GM21381 (cell line): ENCODE data around the gene LDLRAD4.
"Not testable (repeated sequence)": the region's sequence is repeated elsewhere in the genome, so short reads cannot be mapped to it uniquely, and the experiment has no call there.

Source experiments
- ATAC-seq: cut with Tn5 transposase; IDR thresholded peaks from one replicate; pipeline ENCODE4 v1.9.1; 2021; ENCODE audit warnings: mild to moderate bottlenecking, moderate library complexity; ENCODE audit not compliant: unreplicated experiment

The LDLRAD4 gene

DNA sequence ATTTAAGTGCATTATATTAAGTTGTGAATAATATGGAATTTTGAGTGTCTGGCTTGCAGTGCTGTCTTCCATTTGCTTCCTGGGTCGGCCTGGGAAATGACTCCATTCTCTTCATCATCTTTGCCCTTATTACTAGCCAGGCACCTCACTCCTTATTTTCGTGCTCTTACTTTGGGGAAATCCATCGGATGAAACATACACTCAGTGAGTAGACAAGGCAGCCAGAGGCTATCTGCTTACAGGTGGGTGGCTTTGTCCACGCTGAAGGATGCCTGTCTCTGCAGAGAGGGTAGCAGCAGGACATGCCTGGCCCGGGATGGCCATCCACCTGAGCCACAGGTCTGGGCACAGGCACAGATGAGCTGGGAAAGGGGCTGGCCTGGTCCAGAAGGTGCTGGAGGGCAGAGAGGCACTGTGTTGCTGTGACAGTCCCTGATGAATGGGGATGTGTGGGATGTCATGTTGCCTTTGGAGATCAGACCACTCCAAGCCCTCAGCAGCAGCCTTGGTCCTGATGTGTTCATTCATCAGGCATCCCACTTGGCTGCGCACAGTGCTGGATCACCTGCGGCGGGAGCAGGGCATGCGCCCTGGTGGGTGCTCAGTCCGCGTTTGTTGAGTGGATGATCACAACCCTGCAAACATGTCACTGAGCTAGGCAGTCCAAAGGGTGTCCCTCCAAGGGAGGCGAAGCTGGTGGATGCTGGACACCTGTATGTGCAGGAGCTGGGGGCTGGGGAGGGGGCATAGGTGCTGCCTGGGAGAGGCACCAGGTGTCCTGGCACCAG, 236.0 kb downstream of the LDLRAD4 start:
- ATAC-seq = no peak

DNA sequence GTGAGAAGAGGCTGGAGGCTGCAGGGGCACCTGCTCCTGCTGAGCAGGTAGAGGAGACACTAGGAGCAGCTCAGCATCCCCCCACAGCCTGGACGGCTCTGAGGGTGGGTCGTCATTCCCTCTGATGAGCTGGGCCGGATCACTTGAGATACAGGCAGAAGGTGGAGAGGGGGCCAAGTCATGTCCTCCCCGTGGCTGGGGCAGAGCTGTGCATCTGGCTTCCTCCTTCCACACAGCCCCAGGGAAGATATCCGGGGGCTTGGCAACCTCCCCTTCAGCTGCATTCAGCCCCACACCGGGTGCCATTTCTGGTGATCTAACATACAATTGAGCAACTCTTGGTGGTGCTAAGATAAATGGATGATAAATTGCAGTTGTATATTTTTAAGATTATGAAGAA, 236.9 kb downstream of the LDLRAD4 start:
- ATAC-seq = no peak

DNA sequence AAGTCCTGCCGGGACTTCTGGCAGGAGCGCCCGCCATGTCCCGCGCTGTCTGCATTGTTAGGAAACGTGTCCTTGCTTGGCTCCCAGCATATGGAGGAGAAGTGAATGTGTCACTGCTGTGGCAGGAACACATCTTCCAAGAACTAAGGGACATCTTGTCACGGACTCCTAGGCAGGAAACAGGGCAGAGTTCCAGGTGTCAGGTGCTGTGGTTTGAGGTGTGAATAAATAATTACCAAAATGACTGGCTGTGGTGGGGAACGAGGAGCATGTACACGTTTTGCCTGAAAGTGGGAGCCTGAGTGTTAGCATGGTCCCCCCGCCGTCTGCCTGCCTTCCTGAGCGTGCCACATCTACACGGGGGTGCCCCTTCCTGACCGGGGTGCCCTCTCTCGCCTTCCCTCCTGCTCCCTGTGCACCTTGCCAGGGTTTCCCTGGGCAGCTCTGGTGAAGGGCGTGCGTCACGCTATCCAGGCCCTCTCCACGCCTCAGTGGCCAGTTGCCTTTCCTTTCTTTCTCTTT, 237.5 kb downstream of the LDLRAD4 start:
- peak; percentile 64 for ATAC-seq

DNA sequence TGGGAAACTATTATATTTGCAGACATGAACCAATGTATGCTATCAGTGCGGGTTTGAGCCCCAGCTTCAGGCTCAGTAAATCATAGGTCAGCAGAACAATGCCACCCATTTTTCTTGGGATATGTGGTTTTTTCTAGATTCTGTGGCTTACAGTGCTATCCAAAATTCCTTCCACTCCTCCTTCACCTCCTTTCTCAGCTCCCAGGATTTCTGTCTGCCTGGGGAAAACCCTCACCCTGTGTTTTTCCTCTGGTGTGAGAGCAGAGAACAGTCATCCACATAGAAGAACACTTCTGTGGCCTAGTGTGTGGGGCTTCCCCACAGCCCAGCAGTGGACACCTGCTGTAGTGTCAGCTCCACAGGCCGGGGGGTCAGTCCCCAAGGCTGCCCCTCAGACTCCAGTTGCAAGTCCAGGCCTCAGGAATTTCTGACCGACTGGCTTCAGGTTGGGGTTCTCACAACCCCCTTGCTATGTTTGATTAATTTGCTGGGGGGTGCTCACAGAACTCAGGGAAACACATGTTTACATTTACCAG, 238.2 kb downstream of the LDLRAD4 start:
- ATAC-seq = no peak

DNA sequence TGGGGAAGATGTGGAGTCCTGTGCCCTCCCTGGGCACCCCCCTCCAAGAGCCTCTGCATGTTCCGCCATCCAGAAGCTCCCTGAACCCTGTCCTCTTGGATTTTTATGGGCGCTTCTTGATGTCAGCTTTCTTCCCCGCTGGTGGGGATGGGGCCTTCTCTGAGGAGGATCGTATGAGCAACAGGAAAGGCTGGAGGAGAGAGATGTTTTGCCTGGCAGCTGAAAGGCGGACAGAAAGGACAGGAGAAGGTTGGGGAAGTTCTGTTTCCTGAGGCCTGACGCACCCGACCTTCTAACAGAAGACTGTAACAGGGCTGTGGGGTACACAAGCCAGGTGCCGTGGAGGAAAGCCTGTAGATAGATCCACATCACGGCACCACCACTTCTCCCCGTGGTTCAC, 238.8 kb downstream of the LDLRAD4 start:
- no peak for ATAC-seq

DNA sequence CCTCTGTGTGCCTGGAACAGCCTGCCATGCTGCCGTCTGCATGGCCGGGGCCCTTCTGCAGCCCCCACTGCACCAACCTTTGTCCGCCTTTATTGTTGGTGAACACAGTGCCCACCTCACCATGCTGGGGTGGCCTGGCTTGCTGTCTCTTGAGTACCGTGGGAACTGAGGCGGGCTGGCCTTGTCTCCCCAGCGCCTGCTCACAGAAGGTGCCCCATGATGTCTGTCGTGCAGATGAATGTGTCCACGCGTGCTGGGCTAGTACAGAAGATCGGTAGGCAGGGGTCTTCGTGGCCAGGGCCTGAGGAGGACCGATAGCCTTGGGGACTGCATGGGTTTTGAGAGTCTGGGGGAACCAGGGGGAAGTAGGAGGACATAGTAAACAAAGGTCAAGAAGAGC, 242.4 kb downstream of the LDLRAD4 start:
- ATAC-seq = no peak

DNA sequence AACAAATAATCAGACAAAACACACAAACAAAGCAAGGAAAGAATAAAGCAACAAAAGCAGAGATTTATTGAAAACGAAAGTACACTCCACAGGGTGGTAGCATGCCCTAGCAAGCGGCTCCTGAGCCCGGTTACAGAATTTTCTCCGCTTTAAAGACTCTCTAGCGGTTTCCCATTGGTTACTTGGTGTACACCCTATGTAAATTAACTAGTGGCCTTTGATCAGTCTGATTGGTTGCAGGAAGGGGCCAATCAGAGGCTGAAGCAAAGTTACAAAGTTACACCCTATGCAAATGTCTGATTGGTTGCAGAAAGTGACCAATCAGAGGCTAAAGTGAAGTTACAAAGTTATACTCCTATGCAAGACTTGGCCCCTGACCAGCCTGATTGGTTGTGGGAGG, 242.9 kb downstream of the LDLRAD4 start:
- no peak for ATAC-seq

DNA sequence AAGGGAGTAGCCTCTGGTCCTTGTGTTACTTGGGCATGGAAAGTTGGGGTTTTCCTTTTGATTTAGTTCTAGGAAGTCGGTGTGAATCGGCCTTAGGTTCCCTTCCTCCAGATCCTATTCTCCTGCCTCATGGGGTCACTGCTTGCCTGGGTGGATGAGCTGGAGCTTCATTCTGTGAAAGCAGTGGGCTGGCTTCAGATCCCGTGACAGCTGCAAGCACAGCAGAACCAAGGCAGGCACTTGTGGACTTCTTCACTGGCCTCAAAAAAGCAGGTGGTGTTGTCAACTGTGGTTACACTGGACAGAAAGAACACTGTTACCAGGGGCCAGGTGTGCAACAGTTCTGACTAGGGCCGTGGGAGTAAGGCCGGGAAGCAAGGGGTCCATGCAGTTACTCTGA, 243.4 kb downstream of the LDLRAD4 start:
- no peak for ATAC-seq

DNA sequence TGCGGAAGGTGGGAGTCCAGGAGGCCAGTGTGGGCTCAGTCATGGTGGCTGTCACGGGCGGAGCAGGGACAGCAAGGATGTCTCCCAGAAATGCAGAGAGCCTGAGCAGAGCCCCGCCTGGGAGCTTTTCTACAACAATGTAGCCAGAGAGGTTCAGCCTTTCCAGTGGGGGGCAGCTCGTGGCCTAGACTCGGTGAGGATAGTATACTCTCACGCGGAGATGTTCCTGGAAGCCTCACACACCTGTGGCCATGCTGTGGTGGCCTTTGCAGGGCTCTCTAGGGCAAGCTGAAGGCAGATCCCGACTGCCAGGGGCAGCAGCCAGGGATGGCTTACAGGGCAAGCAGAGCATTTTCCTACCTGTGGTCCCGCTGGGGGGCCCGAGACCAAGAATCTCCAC, 244.1 kb downstream of the LDLRAD4 start:
- no peak for ATAC-seq

DNA sequence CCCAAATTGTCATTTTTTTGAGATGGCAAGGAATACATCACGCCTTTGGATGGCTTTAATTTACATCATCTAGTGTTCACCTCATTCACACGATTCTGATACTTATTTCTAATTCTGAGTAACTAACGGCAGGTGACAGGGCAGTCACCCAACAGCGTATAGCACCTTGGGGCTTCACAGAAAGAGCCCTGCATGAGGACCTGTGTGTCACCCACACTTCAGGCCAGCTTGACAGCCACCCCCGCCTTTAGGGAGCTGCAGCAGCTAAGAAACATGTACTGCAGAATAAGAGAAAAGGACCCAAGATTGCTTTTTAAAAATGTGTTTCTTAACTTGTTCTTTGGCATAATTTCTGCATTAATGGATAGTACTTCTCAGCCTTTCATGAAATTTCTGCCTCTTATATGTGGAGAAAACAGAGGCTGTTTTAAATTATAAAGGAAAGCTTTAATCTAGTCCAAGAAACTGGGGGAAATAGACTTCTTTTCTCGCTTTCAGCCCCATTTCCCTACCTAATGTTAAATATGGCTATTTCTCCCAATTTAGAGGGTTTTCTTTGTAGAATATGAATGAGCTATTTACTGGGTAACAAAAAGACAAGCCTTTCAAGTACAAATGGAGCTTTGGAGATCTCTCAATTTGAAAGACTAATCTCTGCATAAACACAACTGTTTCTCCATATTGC, 245.1 kb downstream of the LDLRAD4 start:
- no peak for ATAC-seq

DNA sequence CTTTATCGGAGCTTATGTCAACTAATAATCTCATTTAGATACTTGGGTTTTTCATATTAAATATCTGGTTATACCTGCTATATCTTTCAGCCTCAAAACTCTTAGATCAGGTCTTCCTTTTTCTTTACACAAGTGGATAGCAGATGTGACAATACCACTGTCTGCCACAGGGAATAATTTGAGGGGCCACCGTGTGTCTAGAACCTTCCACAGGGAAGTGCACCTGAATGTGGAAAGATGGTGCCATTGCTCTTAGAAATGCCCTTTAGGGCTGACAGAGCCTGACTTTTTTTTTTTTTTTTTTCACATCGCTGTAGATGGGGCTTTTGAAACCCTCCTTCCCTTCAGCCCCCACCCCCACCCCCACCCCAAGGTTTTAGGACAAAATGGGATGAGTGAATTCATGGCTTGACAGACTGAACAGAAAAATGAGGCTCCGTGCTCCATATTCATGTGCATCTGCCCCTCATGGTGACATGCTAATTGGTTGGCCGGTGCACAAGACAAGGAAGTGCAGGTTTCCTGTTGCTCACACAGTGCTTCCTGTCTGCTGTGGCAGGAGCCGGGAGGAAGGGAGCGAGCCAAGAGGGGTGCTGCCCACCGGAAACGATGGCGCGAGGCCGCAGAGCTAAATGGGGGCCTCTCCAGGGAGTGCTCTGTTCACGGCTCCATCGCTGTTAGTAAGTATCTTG, 246.0 kb downstream of the LDLRAD4 start:
- peak; percentile 98 for ATAC-seq

DNA sequence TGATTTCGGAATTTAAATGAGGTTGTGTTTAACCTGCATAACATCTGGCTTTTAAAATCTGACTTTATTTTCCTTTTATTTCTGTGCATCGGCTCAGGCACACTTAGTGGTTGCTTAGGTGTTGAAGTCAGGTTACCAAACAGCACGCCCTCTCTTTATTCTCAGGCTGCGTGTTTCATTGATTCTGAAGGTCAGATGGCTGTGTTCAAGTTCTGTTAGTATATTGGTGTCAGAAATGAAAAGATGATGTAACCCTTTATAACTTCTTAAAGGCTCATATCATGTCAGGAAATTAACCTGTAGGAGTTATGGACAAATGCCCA, 246.5 kb downstream of the LDLRAD4 start:
- peak; percentile 18 for ATAC-seq

DNA sequence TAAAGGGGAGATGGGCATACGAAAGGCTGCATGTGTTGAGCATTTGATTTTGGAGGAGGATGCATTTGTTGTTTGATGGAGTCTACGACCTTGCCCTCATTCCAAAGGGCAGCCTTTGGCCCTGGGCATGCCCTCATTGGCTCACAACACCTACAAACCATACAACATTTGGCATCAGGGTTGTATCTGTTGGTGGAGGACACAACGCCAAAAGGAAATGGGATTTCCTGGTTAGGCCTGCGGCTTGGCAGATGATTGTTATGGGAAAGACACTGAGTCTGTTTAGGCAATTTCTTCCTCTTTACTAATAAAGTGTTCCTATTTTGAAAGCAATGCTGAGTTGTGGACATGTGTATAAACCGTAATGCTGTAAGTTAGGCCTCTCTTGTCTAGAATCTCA, 246.9 kb downstream of the LDLRAD4 start:
- no peak for ATAC-seq

DNA sequence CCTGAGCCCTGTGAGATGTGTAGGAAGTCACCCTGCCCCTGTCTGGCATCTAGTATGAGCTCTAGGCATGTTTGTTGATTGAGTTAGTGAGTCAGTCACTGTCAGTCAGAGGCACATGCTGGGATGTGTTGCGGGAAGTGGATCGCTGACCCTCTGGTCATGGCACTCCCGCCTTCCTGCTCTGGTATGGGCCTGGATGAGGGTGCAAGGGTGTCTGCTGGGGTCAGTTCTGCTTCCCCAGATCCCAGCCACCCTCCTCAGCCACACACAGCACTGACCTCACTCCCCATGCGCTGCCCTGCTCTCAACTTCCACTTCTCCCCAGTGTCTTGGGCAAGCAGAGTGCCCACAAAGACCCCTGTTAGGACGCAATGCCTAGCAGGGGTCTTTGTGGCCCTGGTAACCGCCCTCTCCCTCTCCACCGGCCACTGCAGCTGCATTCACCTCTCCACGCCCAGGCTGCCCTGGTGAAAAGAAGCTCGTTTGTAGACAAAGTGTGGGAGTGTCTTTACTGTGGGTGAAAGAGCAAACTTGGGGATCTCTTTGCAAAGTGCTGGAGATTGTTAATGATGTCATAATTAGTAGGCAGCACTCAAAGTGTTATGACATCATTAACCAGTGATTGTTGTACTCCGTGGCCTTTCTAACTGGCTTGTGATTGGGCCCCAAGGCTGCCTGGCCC, 252.1 kb downstream of the LDLRAD4 start:
- ATAC-seq = no peak

DNA sequence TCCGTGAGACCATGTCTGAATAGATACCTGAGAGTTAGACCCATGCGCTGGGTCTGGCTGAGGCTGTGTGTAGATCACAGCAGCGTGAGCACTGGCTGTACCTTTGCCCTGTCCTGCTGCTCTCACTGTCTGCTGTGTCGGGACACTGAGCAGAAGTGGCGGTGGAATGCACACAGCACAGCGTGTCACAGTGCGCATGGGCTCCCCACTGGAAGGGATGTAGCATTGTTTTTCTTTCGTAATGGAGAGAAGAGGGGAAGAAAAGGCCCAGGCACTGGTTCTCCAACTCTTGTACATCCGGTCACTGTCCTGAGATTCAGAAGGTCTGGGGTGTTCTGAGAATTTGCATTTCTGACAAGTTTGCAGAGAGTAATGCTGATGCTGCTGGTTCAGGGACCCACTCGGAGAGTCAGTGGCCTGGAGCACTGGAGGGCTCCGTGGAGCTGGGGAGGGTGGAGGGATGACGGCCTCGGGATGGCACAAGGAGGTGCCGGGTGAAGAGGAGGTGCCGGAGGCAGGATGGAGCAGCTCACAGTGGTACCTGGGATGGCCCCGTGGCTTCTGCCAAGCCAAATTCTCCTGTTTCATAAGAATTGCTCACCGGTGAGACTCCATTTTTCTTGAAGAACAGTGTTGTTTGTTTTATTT, 252.8 kb downstream of the LDLRAD4 start:
- no peak for ATAC-seq

DNA sequence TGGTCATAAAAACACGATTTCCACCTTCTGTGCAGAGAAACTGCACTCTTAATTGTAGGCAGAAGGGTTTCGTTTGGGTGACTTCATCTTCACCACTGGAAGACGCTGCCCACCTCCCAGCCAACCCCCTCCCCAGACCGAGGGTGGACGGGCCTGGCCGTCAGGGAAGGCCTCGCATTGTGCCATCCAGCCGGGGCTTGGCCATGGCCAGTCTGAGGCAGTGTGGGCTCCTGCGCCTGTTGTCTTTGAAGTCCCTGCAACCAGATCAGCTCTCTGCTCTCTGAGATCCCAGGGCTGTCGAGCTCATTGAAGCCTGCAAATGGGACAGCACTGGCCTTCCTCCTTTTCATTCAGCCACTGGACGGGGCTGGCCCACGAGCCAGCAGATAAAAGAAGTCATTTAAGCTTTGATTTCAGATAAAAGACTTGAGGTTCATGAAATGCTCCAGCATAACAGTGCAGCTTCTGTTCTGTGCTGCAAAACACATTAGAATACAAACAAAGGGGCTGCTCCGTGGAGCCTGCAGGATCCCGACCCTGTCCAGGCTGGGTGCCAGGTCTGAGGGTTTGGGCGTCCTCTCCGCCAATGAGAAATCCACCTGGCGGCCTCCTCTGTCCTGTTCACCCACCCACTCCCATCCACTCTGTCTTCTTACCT, 253.5 kb downstream of the LDLRAD4 start:
- no peak for ATAC-seq

DNA sequence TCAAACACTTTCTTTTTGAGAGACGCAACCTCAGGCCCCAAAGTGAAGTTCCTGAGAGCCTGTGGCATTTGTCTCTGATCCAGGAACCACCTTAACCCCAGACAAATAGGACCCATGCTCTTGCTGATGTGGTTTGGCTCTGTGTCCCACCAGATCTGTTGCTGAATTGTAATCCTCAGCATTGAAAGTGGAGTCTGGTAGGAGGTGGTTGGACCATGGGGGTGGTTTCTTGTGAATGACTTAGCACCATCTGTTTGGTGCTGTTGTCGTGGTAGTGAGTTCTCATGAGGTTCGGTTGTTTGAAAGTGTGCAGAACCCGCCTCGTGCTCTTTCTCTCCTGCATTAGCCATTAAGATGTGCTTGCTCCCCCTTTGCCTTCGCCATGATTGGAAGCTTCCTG, 255.2 kb downstream of the LDLRAD4 start:
- ATAC-seq = no peak

DNA sequence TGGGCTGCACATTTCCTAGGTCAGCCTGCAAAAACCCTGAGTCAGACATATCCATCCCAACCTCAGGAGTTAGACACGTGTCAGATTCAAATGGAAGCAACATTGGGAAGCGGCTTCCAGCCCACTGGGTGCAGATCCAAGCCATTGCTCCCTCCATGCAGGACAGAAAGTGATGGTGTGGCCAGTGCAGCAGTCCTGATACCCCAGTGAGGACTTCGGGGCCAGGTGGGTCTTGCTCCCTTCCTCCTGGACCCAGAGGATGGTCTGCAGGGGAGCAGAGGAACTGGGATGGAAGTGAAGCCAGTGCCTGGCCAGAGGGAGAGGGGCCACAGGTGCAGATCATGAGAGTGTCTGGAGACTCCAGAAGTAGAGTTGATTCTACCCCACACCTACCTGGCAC, 255.8 kb downstream of the LDLRAD4 start:
- no peak for ATAC-seq

DNA sequence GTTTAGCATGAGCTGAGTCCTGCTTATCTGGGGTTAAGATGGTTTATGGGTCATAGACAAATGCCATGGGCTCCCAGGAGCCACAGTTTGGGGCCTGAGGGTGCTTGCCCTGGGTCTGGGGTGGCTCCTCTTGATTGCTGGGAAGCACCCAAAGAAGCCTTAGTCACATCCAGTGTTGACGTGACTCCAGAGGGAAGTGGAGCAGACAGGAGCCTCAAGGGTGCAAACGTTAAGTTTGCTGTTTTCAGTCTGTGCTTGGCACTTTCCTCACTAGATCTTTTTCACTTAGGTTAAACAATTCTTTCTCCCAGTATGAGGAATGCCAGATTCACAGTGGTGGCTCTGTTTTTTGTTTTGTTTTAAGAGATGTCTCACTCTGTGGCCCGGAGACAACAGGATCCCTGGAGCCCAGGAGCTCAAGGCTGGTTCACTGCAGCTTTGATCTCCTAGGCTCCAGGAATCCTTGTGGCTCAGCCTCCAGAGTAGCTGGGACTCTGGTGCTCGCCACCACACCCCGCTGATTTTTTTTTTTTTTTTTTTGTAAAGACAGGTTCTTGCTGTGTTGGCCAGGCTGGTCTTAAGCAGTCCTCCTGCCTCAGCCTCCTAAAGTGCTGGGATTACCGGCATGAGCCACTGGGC, 256.5 kb downstream of the LDLRAD4 start:
- no peak for ATAC-seq

DNA sequence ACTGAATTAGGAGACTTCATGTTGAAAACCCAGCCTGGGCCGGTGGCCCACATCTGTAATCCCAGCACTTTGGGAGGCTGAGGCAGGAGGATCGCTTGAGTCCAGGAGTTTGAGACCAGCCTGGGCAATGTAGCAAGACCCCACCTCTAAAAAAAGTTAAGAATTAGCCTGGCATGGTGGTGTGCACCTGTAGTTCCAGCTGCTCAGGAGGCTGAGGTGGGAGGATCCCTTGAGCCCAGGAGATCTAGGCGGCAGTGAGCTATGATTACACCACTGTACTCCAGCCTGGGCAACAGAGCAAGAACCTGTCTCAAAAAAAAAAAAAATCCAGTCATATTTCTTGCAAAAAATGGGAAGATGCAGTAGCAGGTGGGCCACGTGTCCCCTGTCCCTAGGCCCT, 257.8 kb downstream of the LDLRAD4 start:
- ATAC-seq = not testable (repeated sequence)
